ENCODE results near the gene BBS9.

DNA sequence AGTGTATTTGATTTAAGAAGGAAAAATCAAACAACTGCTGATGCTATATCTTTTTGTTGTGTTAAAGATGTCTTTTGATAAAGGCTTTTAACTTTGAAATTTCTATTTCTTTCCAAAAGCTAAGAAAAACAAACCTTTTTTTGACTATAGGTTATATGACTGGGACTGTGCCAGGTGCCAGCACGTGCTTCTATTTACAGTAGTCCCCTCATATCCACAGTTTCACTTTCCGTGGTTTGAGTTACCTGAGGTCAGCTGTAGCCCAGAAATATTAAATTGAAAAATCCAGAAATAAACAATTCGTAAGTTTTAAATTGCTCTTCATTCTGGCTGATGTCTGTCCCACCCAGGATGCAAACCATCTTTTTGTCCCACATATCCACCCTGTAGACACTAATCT is 104.3 kb downstream of the BBS9 start:
- TF ChIP-seq POLR2AphosphoS5 (IDR thresholded peaks at IDR 0.05; ENCODE audit: low read depth, low read length) (no peak), POLR2A (IDR thresholded peaks at IDR 0.05; ENCODE audit: low read depth, low read length) (no peak)

Measured in GM12892 (cell line).